NCI-H1048 (cell line): Measurements from ENCODE around the gene NLN.

Source experiments
- DNase-seq: peaks from one replicate; lab custom pipeline; 2025; lab: John Stamatoyannopoulos, UW

The NLN gene

DNA sequence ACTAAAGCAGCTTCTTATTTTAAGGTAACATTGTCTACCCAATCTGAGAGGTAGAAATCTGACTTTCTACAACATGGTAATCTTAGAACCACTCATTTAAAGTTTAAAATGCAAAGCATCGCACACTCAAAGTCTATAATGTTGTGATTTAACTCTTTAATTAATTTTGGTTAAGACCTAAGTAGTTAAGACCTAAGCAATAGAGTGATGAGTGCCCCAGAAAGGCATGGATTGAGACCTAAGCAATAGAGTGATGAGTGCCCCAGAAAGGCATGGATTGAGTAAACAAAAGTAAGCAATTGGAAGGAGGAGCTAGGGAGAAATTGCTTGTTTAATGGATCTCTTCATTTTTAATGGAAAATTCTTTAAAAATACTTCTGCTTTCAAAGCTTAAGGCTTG lies 86.8 kb downstream of the NLN start:
- DNase-seq, result no peak

DNA sequence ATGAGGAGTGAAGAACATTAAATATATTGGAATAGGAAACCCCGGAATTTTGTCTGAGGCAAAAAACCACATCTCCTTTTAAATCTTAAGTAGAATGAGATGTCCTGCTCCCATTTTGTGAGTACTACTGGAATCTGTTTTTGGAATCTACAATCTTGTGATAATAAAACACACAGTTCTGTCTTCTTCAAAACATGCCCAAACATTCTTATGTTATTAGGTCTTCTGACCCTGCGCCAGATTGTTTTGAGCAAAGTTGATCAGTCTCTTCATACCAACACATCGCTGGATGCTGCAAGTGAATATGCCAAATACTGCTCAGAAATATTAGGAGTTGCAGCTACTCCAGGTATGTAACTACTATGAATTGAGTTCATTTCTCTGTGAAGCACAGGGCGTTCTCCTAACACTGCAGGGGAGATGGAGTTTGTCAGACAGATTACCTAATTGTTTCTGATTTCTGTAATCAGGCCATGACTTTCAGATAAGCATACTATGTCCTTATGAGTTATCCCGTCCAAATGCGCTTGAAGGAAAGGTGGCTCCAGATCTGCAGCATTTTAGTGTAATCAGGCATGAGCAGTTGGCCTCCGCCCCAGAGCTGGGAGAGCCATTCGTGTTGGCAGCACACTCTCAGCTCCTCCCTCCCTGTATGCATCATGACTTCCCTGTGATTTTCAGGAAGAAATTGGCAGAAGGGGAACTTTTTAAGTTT lies 88.0 kb downstream of the NLN start:
- DNase-seq, result no peak

DNA sequence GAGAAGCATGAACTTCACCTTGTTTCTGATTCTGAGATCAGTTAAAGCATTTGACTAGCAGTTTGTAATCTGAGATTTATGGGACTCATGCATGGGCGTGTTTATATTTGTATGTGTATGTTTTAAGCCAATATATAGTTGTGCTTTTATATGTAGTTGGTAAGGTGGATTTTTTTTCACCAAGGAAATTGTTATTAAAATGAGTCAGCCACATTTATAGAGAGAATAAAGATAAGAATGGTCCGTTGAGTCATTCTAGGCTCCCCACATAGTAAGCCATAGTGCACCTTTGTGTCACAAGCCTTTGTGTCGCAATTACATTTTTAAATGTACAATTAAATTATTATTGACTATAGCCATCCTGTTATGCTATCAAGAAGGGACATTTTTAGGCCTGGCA lies 89.0 kb downstream of the NLN start:
- DNase-seq, result no peak

DNA sequence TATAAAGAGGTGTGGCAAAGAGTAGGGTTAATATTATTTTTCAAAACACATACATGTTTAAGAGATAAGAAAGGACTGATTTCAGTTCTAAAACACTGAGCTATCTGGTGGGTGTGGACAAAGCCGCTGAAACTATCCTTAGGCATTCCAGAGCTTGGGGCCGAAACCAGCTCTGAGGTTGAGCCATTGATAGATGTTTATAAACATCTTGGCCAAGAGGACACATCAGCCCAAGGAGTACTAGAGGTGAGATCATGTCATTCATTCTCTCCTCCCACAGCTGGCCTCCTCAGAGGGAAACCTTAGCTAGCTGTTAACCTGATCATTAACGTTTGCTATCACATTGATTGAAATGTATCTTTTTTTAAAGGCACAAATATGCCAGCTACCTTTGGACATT lies 89.9 kb downstream of the NLN start:
- DNase-seq, result no peak

DNA sequence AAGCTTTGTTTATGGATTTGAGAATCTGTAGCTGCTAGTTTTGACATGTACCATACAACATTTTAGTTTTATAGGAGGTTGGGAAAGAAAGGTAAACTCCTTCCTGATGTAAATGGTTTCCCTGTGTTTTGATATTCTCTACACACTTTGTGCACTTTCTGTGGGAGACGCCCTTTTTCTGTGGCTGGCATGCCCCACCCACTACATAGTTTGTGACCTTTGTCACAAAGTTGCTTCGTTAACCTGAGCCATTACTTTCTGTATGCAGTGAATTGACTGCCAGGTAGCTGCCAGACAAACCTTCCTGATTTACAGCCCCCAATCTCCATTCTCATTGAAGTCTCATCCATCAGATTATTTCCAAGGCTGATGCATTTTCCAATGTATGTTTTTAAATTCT lies 90.6 kb downstream of the NLN start:
- no peak for DNase-seq

DNA sequence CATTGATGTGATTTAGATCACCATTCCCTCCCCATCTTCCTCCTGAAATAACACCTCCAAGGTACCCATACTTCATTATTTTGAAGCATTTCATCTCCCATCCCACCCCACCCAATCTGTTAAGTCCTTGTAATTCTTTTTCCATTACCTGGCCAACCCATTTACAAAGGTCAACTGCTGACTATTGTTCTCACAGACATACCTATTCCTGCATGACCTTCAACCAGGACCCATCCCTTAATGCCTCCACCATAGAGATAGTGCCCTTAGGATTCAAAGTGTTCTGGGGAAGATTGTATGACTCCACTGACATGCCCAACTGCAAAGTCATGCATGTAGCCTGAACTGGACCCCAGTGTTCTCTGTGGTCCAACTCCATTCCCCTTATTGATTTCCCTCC lies 91.2 kb downstream of the NLN start:
- DNase-seq, result no peak

DNA sequence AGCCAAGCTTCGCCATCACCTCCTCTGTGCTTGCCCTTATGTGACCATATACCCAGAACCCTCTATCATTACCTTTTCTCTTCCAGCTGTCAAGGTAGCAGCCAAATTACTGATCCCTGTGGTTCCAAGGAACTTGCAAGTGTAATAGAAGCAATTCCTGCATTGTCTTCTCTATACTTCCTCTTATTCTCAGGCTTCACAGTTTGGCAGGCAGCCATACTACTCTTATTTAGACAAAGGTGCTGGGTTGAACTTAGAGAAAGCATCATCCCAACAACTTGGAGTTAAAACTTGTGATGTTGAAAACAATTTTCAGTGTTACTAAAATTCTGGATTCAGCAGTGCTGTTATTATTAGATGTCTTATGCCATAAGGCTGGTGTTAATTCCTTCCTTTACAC lies 93.2 kb downstream of the NLN start:
- DNase-seq, result no peak

DNA sequence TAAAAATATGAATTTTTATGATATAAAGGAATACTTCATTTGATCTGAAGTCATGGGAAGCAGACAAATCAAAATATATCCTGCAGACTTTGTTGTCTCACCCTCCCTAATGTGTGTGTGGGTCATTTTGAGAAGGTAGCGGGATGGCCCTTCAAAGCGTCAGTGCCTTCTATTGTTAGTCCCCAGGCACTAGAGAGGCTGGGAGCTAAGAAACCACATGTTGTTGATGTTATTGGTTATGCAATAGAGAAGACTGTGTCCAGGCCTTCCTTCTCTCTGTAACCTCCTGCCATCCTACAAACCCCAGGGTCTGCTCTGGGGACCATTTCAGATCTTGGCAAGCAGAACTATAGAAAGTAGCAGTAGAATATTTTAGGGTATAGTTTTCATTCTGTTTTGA lies 94.7 kb downstream of the NLN start:
- DNase-seq, result no peak

DNA sequence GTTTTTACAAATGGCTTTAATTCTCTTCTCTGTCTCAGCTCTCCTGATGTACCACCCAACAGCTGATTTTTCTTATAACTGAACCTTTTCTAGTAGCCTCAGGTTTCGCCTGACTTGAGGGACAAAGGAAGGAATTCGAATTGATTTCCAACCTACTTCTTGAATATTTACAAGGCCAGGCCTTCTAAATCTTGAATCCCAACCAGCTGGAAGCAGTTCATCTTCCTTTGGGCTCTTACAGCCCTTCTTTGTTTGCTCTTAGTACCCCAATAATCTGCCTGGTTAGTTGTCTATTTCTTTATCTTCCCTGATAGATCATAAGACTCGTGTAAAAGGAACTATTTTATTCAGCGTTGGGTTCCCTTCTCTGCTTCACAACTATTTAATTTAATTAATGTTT lies 95.9 kb downstream of the NLN start:
- no peak for DNase-seq

DNA sequence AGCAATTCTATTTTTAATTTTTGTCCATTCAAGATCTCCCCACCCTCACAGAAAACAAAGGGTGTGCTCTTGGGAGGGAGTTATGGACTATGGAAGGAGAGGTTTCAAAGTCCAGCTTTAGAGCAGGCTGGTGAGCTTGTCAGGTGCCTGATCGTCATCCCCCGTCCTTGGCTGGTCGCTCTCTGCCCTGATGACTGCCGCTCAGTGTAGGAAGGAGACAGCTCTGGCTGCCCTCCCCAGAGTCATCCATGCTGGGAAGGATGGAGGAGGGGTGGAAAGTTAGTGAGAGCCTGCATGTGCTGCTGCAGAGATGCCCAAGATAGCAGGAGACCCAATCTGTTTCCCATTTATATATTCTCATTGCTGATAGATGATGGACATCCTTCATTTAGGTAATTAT lies 96.6 kb downstream of the NLN start:
- no peak for DNase-seq

DNA sequence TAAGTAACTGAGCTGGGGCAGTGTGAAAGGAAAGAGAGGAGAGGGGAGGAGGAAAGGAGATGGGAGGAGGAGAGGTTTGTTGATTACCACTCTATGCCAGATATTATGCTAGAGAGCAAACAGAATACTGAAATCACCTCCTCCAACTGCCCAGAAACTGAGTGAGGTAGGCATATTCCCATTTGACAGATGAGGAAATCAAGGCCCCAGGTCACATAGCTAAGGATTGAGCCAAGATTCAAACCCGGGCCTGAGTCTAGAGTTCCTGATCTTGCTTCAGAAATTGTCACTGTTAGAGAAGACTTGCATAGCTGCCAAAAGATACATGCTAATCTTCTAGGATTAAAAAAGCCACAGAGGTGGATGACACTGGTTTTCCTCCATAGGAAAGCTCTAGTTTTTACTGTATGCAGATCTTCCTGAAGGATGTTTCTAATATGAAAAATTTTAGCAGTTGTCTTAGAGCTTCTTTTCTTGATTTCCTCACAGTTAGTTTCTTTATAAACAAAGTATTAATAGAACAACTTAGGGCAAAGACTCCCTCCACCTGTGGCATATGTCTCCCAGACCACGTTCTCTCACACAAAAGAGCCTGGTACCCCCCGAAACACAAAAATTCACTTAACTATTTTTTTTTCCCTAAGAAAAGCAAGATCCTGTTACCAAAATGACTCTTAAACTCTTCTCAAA lies 97.4 kb downstream of the NLN start:
- DNase-seq, result no peak

DNA sequence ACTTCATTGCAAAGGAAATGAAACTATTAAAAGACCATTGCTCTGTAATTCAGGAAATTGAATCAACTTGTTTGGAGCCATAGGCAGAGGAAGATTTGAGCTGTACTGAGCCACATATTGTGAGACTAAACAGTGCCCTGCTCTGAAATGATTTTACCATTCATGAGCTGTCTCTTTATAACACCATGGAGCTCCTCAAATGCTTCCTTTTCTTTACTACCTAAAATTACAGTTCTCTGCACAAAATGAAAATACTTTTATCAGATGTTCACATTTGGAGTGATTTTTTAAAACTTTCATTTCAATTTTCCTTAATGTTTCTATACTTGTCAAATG lies 97.9 kb downstream of the NLN start:
- no peak for DNase-seq

DNA sequence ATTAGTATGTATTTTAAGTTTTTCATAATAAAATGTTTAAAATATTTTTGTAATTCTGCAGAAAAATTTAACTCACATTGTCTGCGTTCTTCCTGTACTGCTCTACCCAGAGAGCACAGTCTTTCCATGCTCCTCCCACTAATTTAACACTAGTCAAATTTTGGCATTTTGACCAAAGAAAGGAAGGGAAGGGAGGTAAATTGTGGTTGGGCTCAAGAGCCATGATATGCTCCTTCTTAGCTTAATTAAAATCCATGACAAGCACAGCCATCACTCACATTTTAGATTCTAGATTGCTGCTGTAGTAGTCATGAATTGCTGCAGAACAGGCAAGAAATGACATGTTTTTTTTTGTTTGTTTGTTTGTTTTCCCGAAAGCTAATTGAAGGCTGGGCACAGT lies 98.4 kb downstream of the NLN start:
- no peak for DNase-seq

DNA sequence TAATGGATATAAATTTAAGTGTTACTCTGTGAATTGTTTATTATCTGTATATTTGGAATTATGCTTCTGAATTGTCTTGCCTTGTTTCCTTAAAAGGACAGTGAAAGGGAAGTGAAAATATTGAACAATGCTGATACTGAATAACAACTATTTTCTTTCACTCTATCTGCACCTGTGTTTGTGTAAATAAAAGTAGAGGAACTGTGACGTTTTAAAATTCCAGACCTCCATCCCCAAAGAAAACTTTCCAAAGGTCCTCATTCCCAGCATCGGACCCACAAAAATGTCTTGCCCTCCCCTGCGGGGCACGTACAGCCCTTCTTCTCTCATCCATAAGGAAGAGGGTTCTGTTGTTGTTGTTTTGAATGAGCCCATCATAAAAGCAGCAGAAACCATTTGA lies 100.0 kb downstream of the NLN start:
- DNase-seq, result no peak

DNA sequence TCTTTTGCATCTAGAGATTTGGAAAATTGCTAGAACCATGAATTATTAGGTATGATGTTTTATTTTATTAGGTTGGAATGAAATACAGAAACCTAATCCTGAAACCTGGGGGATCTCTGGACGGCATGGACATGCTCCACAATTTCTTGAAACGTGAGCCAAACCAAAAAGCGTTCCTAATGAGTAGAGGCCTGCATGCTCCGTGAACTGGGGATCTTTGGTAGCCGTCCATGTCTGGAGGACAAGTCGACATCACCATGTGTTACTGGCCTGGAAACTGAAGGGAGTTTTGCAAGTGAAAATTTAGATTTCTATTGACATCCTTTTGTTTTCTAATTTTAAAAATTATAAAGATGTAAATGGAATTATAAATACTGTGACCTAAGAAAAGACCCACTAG lies 100.7 kb downstream of the NLN start:
- DNase-seq, result no peak

DNA sequence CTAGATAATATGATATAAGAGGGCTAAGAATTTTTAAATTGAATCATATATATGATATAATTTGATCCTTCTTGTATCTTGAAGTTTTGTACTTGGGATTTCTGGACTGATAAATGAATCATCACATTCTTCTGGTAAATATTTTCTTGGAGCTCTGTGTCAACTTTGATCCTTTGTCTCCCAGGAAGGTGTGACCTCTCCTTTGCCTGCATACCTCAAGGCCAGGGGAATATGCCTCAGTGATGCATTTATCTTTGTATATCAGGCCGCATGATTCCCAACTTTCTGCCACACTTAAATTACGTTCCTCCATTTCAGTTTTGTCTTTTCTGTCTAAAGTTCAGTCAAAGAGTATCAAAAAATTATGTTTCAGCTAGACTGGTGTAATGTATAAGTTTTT lies 101.2 kb downstream of the NLN start:
- no peak for DNase-seq

DNA sequence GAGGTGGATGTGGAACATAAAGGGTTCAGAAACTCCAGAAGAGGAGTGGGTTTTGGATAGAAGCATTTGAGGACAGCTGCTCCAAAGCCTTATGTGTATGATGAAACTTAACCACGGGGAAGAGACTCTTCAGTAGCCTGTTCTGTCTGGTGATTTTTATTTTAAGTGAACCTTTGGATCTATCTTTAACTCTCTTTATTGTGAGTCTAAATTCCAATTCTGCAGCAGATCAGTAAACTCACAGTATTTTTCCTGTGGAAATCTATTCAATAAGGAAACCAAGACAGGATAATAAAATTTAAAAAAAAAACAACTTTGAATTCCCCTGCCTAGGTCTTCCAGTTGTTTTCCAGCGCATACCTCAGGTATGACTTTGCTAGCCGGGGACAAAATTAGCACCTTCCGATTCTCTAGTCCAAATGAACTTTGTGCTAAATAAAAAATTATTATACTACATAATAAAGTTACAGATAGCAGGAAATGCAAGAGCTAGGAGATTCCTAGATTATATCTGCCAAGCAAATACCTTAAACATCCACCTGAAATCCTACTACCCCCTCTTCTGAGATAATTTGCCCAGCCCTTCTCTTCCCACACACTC lies 101.9 kb downstream of the NLN start:
- DNase-seq, result no peak

DNA sequence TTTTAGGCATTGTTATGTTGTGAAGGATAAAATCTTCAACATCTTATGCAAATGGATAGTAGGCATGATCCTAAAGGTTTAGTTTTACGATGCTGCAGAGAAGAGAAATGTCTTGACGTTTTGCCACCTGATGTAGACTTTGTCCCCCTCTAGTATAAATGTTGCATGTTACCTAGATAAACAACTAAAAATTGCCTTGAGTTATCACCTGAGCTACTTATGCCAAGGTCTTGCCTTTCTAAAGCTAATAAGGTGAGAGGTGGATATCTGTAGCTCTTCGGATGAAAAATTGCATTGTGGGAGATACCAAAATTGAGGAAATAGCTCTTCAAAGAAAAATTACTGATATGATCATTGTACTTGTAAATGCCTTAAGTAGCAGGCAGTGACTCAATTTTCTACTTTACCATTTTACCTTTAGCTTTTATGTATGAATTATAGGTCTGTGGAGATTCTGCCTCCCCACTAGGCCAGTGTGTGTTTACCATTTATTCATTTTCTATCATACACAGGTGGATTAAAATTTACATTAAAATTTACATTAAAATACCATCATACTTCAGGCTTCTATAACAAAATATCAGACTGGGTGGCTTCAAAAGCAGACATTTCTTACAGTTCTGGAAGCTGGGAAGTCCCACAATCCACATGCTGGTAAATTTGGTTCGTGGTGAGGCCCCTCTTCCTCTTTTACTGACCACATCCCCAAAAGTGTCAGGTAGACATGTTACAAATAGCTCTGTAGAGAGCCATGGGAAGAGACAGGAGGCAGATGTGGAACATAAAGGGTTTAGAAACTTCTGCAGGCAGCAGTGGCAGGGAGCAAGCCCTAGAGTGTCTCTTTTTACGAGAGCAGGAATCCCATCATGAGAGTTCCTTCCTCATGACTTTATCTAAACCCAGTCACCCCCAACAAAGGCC lies 103.7 kb downstream of the NLN start:
- DNase-seq, result no peak

DNA sequence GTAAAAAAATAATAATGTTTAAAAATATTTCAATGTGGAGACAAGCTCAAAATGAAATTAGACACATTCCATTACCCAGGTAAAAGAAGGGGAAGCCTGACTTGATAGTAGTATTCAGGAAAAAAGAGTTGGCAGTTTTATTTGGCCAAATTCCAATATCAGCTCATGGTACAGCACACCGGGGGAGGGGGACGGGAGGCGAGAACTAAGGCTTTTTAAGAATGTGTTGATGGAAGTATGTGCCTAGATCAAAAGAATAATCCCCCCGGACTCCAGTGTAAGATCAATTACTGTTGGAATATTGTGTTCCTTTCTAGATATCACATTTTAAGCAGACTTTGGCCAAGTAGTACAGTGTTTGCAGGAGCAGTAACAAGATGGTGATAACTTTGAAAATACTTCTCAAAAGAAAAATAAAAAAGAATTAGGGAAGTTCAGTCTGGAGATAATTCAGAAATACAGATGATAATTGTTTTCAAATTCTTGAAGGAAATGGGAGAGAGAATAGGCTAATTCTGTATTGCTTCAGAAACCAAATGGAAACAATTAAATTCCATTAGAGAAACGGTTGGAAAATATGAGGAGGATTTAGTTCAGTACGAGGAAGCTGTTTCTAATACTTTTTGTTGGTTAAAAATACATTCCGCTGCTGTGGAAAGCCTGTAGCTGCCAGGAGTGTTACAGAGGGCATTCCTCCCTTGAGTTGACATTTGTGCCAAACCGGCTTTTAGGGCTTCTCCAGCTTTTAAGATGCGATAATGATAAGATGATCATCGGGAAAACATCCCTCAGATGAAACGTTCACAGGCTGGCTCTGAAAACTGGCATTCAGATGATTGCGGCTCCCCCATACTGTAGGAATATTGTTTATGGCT lies 106.3 kb downstream of the NLN start:
- no peak for DNase-seq

DNA sequence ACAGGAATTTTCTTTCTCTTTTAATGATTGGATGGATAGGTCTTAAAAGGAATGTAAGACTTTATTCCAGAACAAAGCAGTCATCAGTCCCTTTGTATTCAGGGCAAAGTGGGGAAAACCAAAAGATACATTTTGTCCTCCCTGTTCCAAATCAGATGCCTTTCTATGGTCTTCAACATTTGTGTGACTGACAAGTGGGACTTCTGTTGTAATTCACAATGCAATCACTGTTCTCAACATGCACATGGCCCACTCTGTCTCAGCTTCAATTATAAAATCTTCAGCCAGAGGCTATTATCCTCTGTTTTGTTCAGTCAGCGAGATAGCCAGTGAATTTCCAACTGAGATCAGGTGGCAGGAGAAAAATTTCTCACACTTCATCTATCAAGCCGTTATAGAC lies 108.9 kb downstream of the NLN start:
- no peak for DNase-seq

DNA sequence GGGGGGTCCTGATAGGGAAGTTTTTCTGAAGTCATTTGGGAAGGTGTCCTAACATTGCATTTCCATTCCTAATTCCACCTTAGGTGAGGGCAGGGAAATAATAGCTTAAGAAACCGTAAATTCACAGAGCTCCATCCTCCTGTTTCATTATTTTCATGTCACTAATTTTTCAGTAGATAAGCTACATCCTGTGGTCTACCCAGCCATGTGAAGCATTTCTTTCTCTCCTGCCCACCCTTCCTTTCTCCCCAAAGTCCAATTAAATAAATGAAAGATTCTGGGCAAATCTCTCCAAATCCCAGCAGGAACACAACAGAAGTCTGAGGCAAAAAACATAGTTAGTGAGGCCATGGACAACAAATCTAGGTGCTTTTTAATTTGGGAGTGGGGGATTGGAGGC lies 109.3 kb downstream of the NLN start:
- no peak for DNase-seq

DNA sequence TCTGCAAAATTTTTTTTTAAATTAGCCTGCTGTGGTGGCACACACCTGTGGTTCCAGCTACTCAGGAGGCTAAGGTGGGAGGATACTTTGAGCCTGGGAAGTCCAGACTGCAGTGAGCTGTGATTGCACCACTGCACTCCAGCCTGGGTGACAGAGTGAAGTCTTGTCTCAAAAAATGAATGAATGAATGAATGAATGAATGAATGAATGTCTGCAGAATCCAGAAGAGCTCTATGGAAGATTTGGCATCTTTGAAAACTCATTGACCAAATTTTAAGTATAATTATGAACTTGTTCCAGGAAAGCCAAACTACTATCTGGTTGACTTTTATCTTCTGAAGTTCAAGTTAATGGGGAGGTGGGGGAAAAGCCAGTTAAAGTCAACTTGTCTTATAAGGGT lies 110.1 kb downstream of the NLN start:
- DNase-seq, result no peak
